Measurements from ENCODE around the gene TWIST2. TPM values are rescaled to one million over a fixed set of nuclear protein-coding genes. Genes with fewer than 3 reads are reported as not detected.

TWIST2 gene
- total and polyA plus RNA-seq, 9 of the 15 experiments (the other 6 are each of a cell fraction or from before 2014, with no cell fraction given) = not detected

- BruUV-seq (replicated peaks) = no TSS peak
- intact Hi-C loops (cut with micrococcal nuclease) = no loop called here
Measured at GRCh38 chr2:238882082-238882755, 34.3 kb downstream of the TWIST2 start.

More at GRCh38 chr2:238882082-238882755, 34.3 kb downstream of the TWIST2 start:
- 0% methylated on average over 6 of the region's 6 CpGs for WGBS (ENCODE audit: insufficient coverage, low coverage, missing lambda C conversion rate)
- Histone ChIP-seq H3K79me2 (ENCODE audit: control insufficient read depth, insufficient read depth, low read length) (no peaks in the 10 kb centered on the region), H4K20me1 (replicated peaks; ENCODE audit: control insufficient read depth, insufficient read depth, low read length) (no peaks in the 10 kb centered on the region), H3K27me3 (ENCODE audit: control insufficient read depth in 2 of 2, insufficient read depth in 2 of 2, low read length in 2 of 2) (peaks cover 0 to 25% of the 10 kb centered on the region in 2 experiments; a peak in 3 of 5 replicates), H2AFZ (ENCODE audit: low read depth, low read length) (no peak overlapping the region), H3K9ac (ENCODE audit: insufficient read depth in 1 of 2, low read depth in 2 of 2, low read length in 2 of 2) (no peak overlapping the region), H3K4me1 (replicated peaks in 1 of 2; ENCODE audit: control insufficient read depth in 2 of 2, insufficient read depth in 2 of 2, low read length in 2 of 2) (no peaks in the 10 kb centered on the region), H3K4me2 (ENCODE audit: insufficient read depth, low read length) (no peak overlapping the region), H3K27ac (ENCODE audit: extremely low read depth, low read depth, low read length) (no peak overlapping the region), H3K9me1 (ENCODE audit: control insufficient read depth, insufficient read depth, low read length) (no peaks in the 10 kb centered on the region), H3K36me3 (ENCODE audit: control insufficient read depth, insufficient read depth, low read length) (no peaks in the 10 kb centered on the region), H3K9me3 (replicated peaks; ENCODE audit: control insufficient read depth, insufficient read depth, low read depth, low read length) (no peaks in the 10 kb centered on the region), H3K4me3 (no peak overlapping the region)
- CTCF ChIA-PET (ENCODE audit: low intra/inter-chr PET ratio) = no interaction called here
- FAIRE-seq (no peak), DNase-seq (ENCODE audit: extremely low read depth in 1 of 4, low spot score in 3 of 4) (no peak), ATAC-seq (no peak)
- TF ChIP-seq XRCC3 (IDR thresholded peaks at IDR 0.05) = no peak
- no peak for TF ChIP-seq CBFA2T3 (IDR thresholded peaks at IDR 0.05)
- TF ChIP-seq SRSF1 (IDR thresholded peaks at IDR 0.05; ENCODE audit: low read depth, low read length) = no peak
- TF ChIP-seq CTBP1 (IDR thresholded peaks at IDR 0.05; ENCODE audit: borderline replicate concordance) = no peak
- TF ChIP-seq ZNF561 (CRISPR knock-in tag; conservative IDR thresholded peaks at IDR 0.05) = no peak
- TF ChIP-seq SRF (CRISPR knock-in tag; IDR thresholded peaks at IDR 0.05) = no peak
- TF ChIP-seq BRD9 (IDR thresholded peaks at IDR 0.05; ENCODE audit: low read depth, partially characterized antibody) = no peak
- TF ChIP-seq SOX6 (IDR thresholded peaks at IDR 0.05) = no peak
- TF ChIP-seq NCOA1 (IDR thresholded peaks at IDR 0.05; ENCODE audit: low read depth) = no peak
- no peak for TF ChIP-seq BMI1 (IDR thresholded peaks at IDR 0.05; ENCODE audit: low read length)
- TF ChIP-seq ZNF395 (CRISPR knock-in tag; IDR thresholded peaks at IDR 0.05) = no peak
- TF ChIP-seq CHD4 (IDR thresholded peaks at IDR 0.05; ENCODE audit: insufficient read depth, insufficient replicate concordance, low read depth, low read length, poor library complexity, severe bottlenecking) = no peak
- TF ChIP-seq TCF7L2 (IDR thresholded peaks at IDR 0.05; ENCODE audit: low read depth, low read length) = no peak
- no peak for TF ChIP-seq ZC3H11A (IDR thresholded peaks at IDR 0.05; ENCODE audit: low read depth, low read length)
- TF ChIP-seq SFPQ (IDR thresholded peaks at IDR 0.05; ENCODE audit: low read depth, low read length) = no peak
- POLR2A ChIA-PET = interaction anchor here (0.8 kb wide), 1 partner anchor 8 kb away, joined by 3 read pairs; no protein-coding TSS in a partner anchor
- in situ Hi-C loops (cut with MboI) = no loop called here

All from K562 (cell line).